Measurements from ENCODE around the gene ST8SIA1. TPM values are rescaled to one million over a fixed set of nuclear protein-coding genes. Genes with fewer than 3 reads are reported as not detected.

The ST8SIA1 gene
- total RNA-seq, 1 experiment from 2014 or later, result not detected

DNA sequence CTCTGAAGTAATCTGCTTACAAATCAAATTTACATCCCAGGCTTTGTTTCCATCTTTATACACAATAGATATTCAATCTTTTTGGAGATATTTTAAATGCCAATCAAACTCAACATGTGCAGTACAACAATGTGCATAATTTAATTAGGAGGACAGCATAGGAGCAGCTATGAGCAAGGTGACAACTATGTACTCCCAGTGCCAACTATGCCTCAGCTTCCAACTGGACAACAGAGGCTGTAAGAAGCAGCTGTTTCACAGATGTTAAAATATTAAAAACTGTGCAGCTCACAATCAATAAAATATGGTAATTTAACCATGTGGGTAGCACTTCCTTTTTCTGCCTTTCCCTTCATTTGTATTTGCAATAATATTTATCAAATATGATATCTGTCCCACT lies 99.9 kb downstream of the ST8SIA1 start:
- H3K9me3 ChIP-seq (ENCODE audit: low read length), result no peaks in the 10 kb centered on the region
- no peak overlapping the region for H3K9ac ChIP-seq (ENCODE audit: low read length)
- no peak overlapping the region for H2AFZ ChIP-seq (ENCODE audit: low read length)
- no peak for DNase-seq
- no peaks in the 10 kb centered on the region for H3K79me2 ChIP-seq (ENCODE audit: low read length)
- no peak for ATAC-seq
- H3K36me3 ChIP-seq (ENCODE audit: low read depth, low read length), result no peaks in the 10 kb centered on the region
- H3K9me2 ChIP-seq (replicated peaks; ENCODE audit: low read length), result no peaks in the 10 kb centered on the region
- no peak overlapping the region for H3K4me2 ChIP-seq (ENCODE audit: low read length)
- intact Hi-C loops (cut with micrococcal nuclease), result no loop called here
- H3F3A ChIP-seq (ENCODE audit: low read length, unreplicated experiment), result no peaks in the 10 kb centered on the region
- H3K4me3 ChIP-seq (ENCODE audit: low read length), result no peak overlapping the region
- H3K4me1 ChIP-seq (ENCODE audit: insufficient read depth, low read length), result peaks cover 4% of the 10 kb centered on the region; the same call in 1 of the 2 replicates
- no peaks in the 10 kb centered on the region for H4K20me1 ChIP-seq (ENCODE audit: low read length)
- POLR2A ChIA-PET (ENCODE audit: unreplicated experiment), result no interaction called here
- no peak overlapping the region for H3K27ac ChIP-seq (ENCODE audit: low read length)
- CTCF ChIA-PET, result no interaction called here
- TF ChIP-seq EZH2phosphoT487 (IDR thresholded peaks at IDR 0.05; ENCODE audit: borderline replicate concordance, low read length) (no peak), CTCF (conservative IDR thresholded peaks at IDR 0.05; ENCODE audit: low read depth, low read length) (no peak)
- no peaks in the 10 kb centered on the region for H3K27me3 ChIP-seq (ENCODE audit: low read length)
- BruUV-seq (replicated peaks), result no TSS peak

- H4K20me1 ChIP-seq (ENCODE audit: low read length), result no peaks in the 10 kb centered on the region
- no peaks in the 10 kb centered on the region for H3K9me3 ChIP-seq (ENCODE audit: low read length)
- H3K36me3 ChIP-seq (ENCODE audit: low read depth, low read length), result no peaks in the 10 kb centered on the region
- no peak for ATAC-seq
- H3K9me2 ChIP-seq (replicated peaks; ENCODE audit: low read length), result no peaks in the 10 kb centered on the region
- ChIA-PET CTCF (interaction anchor here (0.6 kb wide), 1 partner anchor 25 kb away, joined by 7 read pairs; no protein-coding TSS in a partner anchor), POLR2A (ENCODE audit: unreplicated experiment) (no interaction called here)
- H3K4me2 ChIP-seq (ENCODE audit: low read length), result no peak overlapping the region
- no peak overlapping the region for H3K9ac ChIP-seq (ENCODE audit: low read length)
- no TSS peak for BruUV-seq (replicated peaks)
- no peak overlapping the region for H3K27ac ChIP-seq (ENCODE audit: low read length)
- no peaks in the 10 kb centered on the region for H3F3A ChIP-seq (ENCODE audit: low read length, unreplicated experiment)
- H3K4me1 ChIP-seq (ENCODE audit: insufficient read depth, low read length), result peaks cover 4% of the 10 kb centered on the region; the same call in 1 of the 2 replicates
- no peak overlapping the region for H2AFZ ChIP-seq (ENCODE audit: low read length)
- no peaks in the 10 kb centered on the region for H3K27me3 ChIP-seq (ENCODE audit: low read length)
- intact Hi-C loops (cut with micrococcal nuclease), result no loop called here
- H3K4me3 ChIP-seq (ENCODE audit: low read length), result no peak overlapping the region
- no peak; the same call in 1 of the 2 replicates for TF ChIP-seq CTCF (conservative IDR thresholded peaks at IDR 0.05; ENCODE audit: low read depth, low read length)
- TF ChIP-seq EZH2phosphoT487 (IDR thresholded peaks at IDR 0.05; ENCODE audit: borderline replicate concordance, low read length), result no peak
- TF ChIP-seq EZH2 (IDR thresholded peaks at IDR 0.05; ENCODE audit: low read length, unreplicated experiment), result no peak
- no peaks in the 10 kb centered on the region for H3K79me2 ChIP-seq (ENCODE audit: low read length)
- no peak for DNase-seq
These were observed 102.7 kb downstream of the ST8SIA1 start for GRCh38 chr12:22231836-22232235.

GRCh38 chr12:22231078-22231477 lies 103.4 kb downstream of the ST8SIA1 start:
- no peak for ATAC-seq
- no peaks in the 10 kb centered on the region for H3K9me3 ChIP-seq (ENCODE audit: low read length)
- H3K9me2 ChIP-seq (replicated peaks; ENCODE audit: low read length), result no peaks in the 10 kb centered on the region
- H2AFZ ChIP-seq (ENCODE audit: low read length), result no peak overlapping the region
- H3K27ac ChIP-seq (ENCODE audit: low read length), result no peak overlapping the region
- BruUV-seq (replicated peaks), result no TSS peak
- no peaks in the 10 kb centered on the region for H3K79me2 ChIP-seq (ENCODE audit: low read length)
- no peaks in the 10 kb centered on the region for H4K20me1 ChIP-seq (ENCODE audit: low read length)
- no peaks in the 10 kb centered on the region for H3K36me3 ChIP-seq (ENCODE audit: low read depth, low read length)
- no peak overlapping the region for H3K9ac ChIP-seq (ENCODE audit: low read length)
- ChIA-PET POLR2A (ENCODE audit: unreplicated experiment) (no interaction called here), CTCF (interaction anchor here (0.6 kb wide), 1 partner anchor 26 kb away, joined by 7 read pairs; no protein-coding TSS in a partner anchor)
- TF ChIP-seq EZH2phosphoT487 (IDR thresholded peaks at IDR 0.05; ENCODE audit: borderline replicate concordance, low read length) (no peak), CTCF (conservative IDR thresholded peaks at IDR 0.05; ENCODE audit: low read depth, low read length) (no peak), EZH2 (IDR thresholded peaks at IDR 0.05; ENCODE audit: low read length, unreplicated experiment) (no peak)
- H3K4me2 ChIP-seq (ENCODE audit: low read length), result no peak overlapping the region
- no peak for DNase-seq
- no peaks in the 10 kb centered on the region for H3K27me3 ChIP-seq (ENCODE audit: low read length)
- intact Hi-C loops (cut with micrococcal nuclease), result no loop called here
- peaks cover 4% of the 10 kb centered on the region; the same call in 1 of the 2 replicates for H3K4me1 ChIP-seq (ENCODE audit: insufficient read depth, low read length)
- H3F3A ChIP-seq (ENCODE audit: low read length, unreplicated experiment), result no peaks in the 10 kb centered on the region
- H3K4me3 ChIP-seq (ENCODE audit: low read length), result no peak overlapping the region

Measured in PC-3 (cell line).